ENCODE results near the gene GSDME.

DNA sequence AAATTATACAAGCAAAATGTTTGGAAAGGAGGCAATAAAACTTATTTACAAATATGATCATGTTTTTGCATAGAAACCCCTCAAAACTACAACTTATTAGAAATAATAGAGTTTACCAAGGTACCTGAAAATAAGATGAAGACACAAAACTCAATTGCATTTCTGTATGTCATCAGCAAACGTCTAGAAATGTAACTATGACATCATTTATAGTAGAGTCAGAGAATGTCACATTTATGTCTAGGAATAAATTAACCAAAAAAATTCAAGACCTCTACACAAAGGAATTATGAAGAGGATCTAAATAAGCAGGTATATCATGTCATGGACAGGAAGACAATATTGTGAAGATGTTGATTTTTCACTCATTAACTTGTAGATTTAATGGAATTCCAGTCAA, 103.0 kb downstream of the GSDME start:
- TF ChIP-seq, protein P1, sequence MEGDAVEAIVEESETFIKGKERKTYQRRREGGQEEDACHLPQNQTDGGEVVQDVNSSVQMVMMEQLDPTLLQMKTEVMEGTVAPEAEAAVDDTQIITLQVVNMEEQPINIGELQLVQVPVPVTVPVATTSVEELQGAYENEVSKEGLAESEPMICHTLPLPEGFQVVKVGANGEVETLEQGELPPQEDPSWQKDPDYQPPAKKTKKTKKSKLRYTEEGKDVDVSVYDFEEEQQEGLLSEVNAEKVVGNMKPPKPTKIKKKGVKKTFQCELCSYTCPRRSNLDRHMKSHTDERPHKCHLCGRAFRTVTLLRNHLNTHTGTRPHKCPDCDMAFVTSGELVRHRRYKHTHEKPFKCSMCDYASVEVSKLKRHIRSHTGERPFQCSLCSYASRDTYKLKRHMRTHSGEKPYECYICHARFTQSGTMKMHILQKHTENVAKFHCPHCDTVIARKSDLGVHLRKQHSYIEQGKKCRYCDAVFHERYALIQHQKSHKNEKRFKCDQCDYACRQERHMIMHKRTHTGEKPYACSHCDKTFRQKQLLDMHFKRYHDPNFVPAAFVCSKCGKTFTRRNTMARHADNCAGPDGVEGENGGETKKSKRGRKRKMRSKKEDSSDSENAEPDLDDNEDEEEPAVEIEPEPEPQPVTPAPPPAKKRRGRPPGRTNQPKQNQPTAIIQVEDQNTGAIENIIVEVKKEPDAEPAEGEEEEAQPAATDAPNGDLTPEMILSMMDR (IDR thresholded peaks at IDR 0.05) = no peak
- no peak for TF ChIP-seq POLR2A (IDR thresholded peaks at IDR 0.05)
